Adrenal gland (tissue), 5 donors: Measurements from ENCODE around the gene ARPC5.
"Not testable (repeated sequence)": the region's sequence is repeated elsewhere in the genome, so short reads cannot be mapped to it uniquely, and the experiment has no call there.

Source experiments
- CTCF ChIP-seq, 6 experiments: fragments of 450-650 bp in 4 of 6; fragments of 200-600 bp in 2 of 6; sonication (generic) in 1 of 6; IDR thresholded peaks; 1 replicate in 5 of 6; 2 replicates in 1 of 6; pipeline versions ENCODE4 v1.5.1 to v1.8.0; 2016 to 2021; ENCODE audit warnings: antibody characterized with exemption in 6 of 6, mild to moderate bottlenecking in 2 of 6, moderate library complexity in 1 of 6
- POLR2A ChIP-seq, 2 donors: fragments of 450-650 bp; IDR thresholded peaks; one replicate each; pipeline ENCODE4 v1.6.1; 2017; ENCODE audit warnings: antibody characterized with exemption in 2 of 2, mild to moderate bottlenecking in 2 of 2, moderate library complexity in 1 of 2
- donor health status: DM: no; HTN: no; CAD: no.

- not testable (repeated sequence) for TF ChIP-seq CTCF, POLR2A (IDR thresholded peaks at IDR 0.05)
Measured at GRCh38 chr1:183612975-183613374, 22.6 kb downstream of the ARPC5 start.
